T-helper 1 cell treated with Interleukin-12 subunit alpha and Interleukin-12 subunit beta and Interleukin-4 antibody, amounts not matched to agents 30 μg/mL and 1 μg/mL, for 36 hours (primary cell): ENCODE measurements around the gene NR5A2.

ENCODE experiments used
- H3K27ac Mint-ChIP-seq: one replicate; pipeline ENCODE4 v1.8.0; 2021; ENCODE audit warnings: mild to moderate bottlenecking, mixed read lengths
- H3K27me3 Mint-ChIP-seq: one replicate; pipeline ENCODE4 v1.8.0; 2021; ENCODE audit warnings: low read depth, mixed read lengths
- H3K36me3 Mint-ChIP-seq: one replicate; pipeline ENCODE4 v1.8.0; 2021; ENCODE audit warnings: low read depth, mixed read lengths
- H3K4me1 Mint-ChIP-seq: one replicate; pipeline ENCODE4 v1.8.0; 2021; ENCODE audit warnings: low read depth, mixed read lengths
- H3K4me3 Mint-ChIP-seq: one replicate; pipeline ENCODE4 v1.8.0; 2021; ENCODE audit warnings: mild to moderate bottlenecking, moderate library complexity, mixed read lengths
- H3K9me3 Mint-ChIP-seq: one replicate; pipeline ENCODE4 v1.8.0; 2021; ENCODE audit warnings: mixed read lengths

The NR5A2 gene

GRCh38 chr1:200073286-200073637 is 45.8 kb downstream of the NR5A2 start:
- Mint-ChIP-seq H3K27ac (no peak overlapping the region), H3K36me3 (no peaks in the 10 kb centered on the region), H3K4me1 (no peaks in the 10 kb centered on the region), H3K9me3 (no peaks in the 10 kb centered on the region), H3K4me3 (no peak overlapping the region), H3K27me3 (peaks cover 70% of the 10 kb centered on the region)

DNA sequence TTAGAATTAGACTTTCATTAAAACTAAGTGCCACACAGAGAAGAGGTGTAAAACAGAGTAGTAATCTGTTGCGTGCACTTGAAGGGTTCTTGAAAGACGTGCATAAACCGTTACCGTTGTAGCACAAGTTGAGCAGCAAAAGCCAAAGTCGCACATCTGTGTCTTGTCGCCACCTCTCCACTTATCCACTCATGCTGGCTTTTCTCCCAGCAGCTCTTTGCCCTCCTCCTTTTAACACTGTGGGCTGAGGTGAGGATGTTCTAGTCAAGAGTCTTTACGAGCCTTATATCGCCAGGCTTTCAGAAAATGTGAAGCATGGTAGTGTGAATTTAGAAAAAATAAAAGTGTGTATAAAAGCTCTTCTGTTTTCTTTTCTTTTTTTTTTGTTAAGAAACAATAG is 48.0 kb downstream of the NR5A2 start:
- H3K9me3 Mint-ChIP-seq, result no peaks in the 10 kb centered on the region
- no peaks in the 10 kb centered on the region for H3K36me3 Mint-ChIP-seq
- no peak overlapping the region for H3K4me3 Mint-ChIP-seq
- H3K27me3 Mint-ChIP-seq, result peaks cover 62% of the 10 kb centered on the region
- no peaks in the 10 kb centered on the region for H3K4me1 Mint-ChIP-seq
- no peak overlapping the region for H3K27ac Mint-ChIP-seq

DNA sequence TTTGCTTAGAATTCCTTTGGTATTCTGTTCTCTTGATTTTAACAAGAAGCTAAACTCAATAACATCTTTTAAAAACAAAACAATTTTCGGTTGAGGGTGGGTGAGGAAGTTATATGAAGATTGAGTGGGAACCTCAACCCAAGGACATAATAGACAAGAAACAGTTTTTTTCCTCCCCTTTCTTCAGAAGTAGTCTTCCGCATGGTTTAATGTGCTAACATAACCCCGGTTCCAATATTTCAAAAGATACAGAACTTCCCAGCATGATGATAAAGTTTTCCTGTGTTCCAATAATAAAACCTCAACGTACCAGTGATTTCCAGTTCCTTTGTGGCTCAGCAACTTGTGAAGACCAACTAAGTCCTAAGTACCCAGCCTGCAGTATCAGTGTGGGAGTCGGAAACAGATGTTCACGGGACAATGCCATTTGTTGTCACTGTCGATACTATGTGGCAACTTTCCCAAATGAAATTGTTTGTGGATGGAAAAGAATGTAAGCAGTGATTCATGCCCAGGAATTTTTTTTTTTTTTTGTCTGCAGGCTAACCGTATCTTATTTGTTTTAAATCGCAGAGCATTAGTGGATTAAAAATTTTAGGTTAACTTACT is 48.5 kb downstream of the NR5A2 start:
- Mint-ChIP-seq H3K9me3 (no peaks in the 10 kb centered on the region), H3K36me3 (no peaks in the 10 kb centered on the region), H3K4me3 (no peak overlapping the region), H3K27me3 (peaks cover 57% of the 10 kb centered on the region), H3K27ac (no peak overlapping the region), H3K4me1 (no peaks in the 10 kb centered on the region)

DNA sequence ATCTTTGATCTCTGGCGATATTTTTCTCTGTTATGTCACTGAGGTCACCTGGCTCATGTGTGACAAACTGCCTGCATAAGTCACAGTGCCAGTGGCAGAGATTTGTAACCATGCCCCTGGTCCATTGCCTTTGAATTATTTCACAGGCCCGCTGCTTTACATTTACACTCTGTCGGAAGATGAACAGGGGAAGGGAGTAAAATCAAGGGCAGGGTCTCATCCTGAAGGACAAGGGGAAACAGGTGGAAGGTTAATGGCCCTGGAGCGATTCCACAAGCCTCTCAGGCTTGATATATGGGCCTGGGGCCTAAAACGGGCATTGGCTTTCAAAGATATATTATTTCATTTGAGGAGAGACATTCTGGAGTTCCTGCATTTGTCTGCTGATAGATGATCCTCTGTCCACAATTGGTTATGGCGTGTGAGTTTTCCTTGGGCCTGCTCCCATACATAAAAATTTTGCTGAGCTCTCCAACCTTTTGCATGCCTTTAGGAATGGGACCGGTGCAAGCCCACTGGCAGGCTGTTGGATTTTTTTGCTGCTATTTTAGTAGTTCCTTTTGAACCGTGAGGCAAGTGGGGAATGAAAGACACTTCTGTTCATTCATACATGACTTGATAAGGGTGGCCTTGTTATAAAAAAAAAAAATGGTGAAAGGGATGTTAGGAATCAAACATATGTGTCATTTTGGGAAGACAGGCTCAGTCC is 51.9 kb downstream of the NR5A2 start:
- H3K4me1 Mint-ChIP-seq, result no peaks in the 10 kb centered on the region
- H3K36me3 Mint-ChIP-seq, result no peaks in the 10 kb centered on the region
- H3K4me3 Mint-ChIP-seq, result no peak overlapping the region
- peaks cover 50% of the 10 kb centered on the region for H3K27me3 Mint-ChIP-seq
- no peaks in the 10 kb centered on the region for H3K9me3 Mint-ChIP-seq
- H3K27ac Mint-ChIP-seq, result no peak overlapping the region

- Mint-ChIP-seq H3K4me3 (no peak overlapping the region), H3K9me3 (no peaks in the 10 kb centered on the region), H3K4me1 (no peaks in the 10 kb centered on the region), H3K36me3 (no peaks in the 10 kb centered on the region), H3K27ac (no peak overlapping the region), H3K27me3 (peaks cover 50% of the 10 kb centered on the region)
Observed at GRCh38 chr1:200081151-200081968, 53.9 kb downstream of the NR5A2 start.

GRCh38 chr1:200081969-200082245 is 54.4 kb downstream of the NR5A2 start:
- no peak overlapping the region for H3K27ac Mint-ChIP-seq
- no peaks in the 10 kb centered on the region for H3K4me1 Mint-ChIP-seq
- H3K4me3 Mint-ChIP-seq, result no peak overlapping the region
- H3K36me3 Mint-ChIP-seq, result no peaks in the 10 kb centered on the region
- H3K27me3 Mint-ChIP-seq, result peaks cover 47% of the 10 kb centered on the region
- no peaks in the 10 kb centered on the region for H3K9me3 Mint-ChIP-seq

- no peaks in the 10 kb centered on the region for H3K9me3 Mint-ChIP-seq
- no peak overlapping the region for H3K27ac Mint-ChIP-seq
- peaks cover 46% of the 10 kb centered on the region for H3K27me3 Mint-ChIP-seq
Observed at GRCh38 chr1:200082329-200082728, 54.8 kb downstream of the NR5A2 start.

GRCh38 chr1:200090252-200091159 is 63.0 kb downstream of the NR5A2 start:
- H3K4me1 Mint-ChIP-seq, result no peaks in the 10 kb centered on the region
- H3K4me3 Mint-ChIP-seq, result no peak overlapping the region
- H3K27ac Mint-ChIP-seq, result no peak overlapping the region
- no peaks in the 10 kb centered on the region for H3K9me3 Mint-ChIP-seq
- peaks cover 17% of the 10 kb centered on the region for H3K27me3 Mint-ChIP-seq
- H3K36me3 Mint-ChIP-seq, result no peaks in the 10 kb centered on the region

More at GRCh38 chr1:200082329-200082728, 54.8 kb downstream of the NR5A2 start:
- no peaks in the 10 kb centered on the region for H3K4me1 Mint-ChIP-seq
- H3K4me3 Mint-ChIP-seq, result no peak overlapping the region
- H3K36me3 Mint-ChIP-seq, result no peaks in the 10 kb centered on the region

DNA sequence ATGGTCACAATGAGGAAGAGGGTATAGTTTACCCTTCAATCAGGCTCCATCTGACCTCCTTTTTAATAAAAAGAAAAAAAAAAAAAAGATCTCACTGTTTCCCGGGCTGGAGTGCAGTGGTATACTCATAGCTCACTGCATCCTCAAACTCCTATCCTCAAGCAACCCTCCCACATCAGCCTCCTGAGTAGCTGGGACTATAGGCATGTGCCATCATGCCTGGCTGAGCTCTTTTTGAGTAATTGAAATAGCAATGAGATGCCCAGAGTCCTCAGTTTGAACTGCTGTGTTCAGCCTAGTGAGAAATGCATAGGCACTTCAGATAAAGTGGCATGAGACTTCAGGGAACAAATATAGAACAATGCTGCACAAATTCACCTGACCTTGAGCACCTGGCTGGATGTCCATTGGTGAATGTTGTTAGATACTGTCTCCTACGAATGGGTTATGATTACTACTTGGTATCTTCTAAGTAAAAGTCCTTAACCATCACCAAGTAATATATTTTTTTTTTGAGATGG is 67.6 kb downstream of the NR5A2 start:
- H3K27me3 Mint-ChIP-seq, result peaks cover 22% of the 10 kb centered on the region
- no peak overlapping the region for H3K4me3 Mint-ChIP-seq
- no peaks in the 10 kb centered on the region for H3K9me3 Mint-ChIP-seq
- H3K36me3 Mint-ChIP-seq, result no peaks in the 10 kb centered on the region
- H3K4me1 Mint-ChIP-seq, result no peaks in the 10 kb centered on the region
- H3K27ac Mint-ChIP-seq, result no peak overlapping the region

- peaks cover 19% of the 10 kb centered on the region for H3K27me3 Mint-ChIP-seq
- H3K9me3 Mint-ChIP-seq, result no peaks in the 10 kb centered on the region
- H3K4me3 Mint-ChIP-seq, result no peak overlapping the region
- H3K36me3 Mint-ChIP-seq, result no peaks in the 10 kb centered on the region
- H3K4me1 Mint-ChIP-seq, result no peaks in the 10 kb centered on the region
- H3K27ac Mint-ChIP-seq, result no peak overlapping the region
Observed at GRCh38 chr1:200096774-200097173, 69.3 kb downstream of the NR5A2 start.

GRCh38 chr1:200099040-200099439 is 71.5 kb downstream of the NR5A2 start:
- Mint-ChIP-seq H3K9me3 (no peaks in the 10 kb centered on the region), H3K27me3 (peaks cover 26% of the 10 kb centered on the region), H3K4me1 (peaks cover 4% of the 10 kb centered on the region), H3K4me3 (no peak overlapping the region), H3K36me3 (no peaks in the 10 kb centered on the region), H3K27ac (no peak overlapping the region)

DNA sequence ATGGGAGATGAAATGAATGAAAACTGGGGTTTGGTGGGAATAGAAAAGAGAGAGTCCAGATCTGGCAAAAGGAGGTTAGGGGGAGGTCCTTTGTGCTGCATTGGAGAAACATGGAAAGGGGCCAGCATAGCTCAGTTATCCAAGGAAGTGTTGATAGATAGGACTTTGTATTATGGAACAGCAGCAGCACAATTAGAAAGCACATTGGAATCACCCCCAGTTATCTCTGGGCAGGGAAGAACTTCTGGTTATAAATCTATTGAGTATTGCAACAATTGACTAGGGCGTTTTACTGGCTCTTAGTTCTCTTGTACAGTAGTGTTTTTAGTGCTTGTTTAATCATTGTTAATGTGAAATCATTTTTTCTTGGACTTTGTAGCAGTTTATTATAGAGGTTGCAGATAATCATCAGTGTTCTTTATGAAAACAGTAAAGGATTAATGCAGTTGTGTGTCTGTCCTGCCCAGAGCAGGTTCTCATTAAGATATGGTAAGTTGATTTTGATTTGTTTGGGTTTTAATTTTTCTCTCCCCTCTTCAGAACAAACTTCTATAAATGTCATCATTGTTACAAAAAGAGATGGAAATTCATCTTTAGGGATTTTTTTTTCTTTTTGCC is 76.6 kb downstream of the NR5A2 start:
- peaks cover 6% of the 10 kb centered on the region for H3K4me1 Mint-ChIP-seq
- no peaks in the 10 kb centered on the region for H3K9me3 Mint-ChIP-seq
- peaks cover 20% of the 10 kb centered on the region for H3K27me3 Mint-ChIP-seq
- H3K27ac Mint-ChIP-seq, result no peak overlapping the region
- H3K36me3 Mint-ChIP-seq, result no peaks in the 10 kb centered on the region
- H3K4me3 Mint-ChIP-seq, result no peak overlapping the region

DNA sequence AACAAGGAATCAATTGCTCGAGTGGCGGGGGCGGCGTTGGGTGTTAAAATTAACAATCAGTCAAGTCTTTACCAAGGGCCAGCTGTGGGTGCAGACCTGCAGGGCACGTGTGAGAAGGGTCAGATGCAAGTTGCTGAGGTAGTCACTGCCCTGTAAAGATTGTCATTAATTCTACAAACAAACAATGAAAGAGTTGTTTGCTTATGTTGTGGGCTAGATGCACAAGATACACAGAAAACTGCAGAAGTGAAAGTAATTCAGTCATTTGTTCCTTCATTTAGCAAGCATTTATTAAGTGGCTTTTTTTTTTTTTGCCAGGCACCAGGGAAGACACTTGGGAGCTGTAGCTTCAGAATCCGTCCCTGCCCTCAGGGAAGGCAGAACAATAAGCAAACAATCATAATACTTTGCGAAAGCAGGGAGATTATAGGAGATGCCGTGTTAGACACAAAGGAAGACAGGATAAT is 79.5 kb downstream of the NR5A2 start:
- Mint-ChIP-seq H3K9me3 (no peaks in the 10 kb centered on the region), H3K27ac (no peak overlapping the region), H3K4me3 (no peak overlapping the region), H3K36me3 (no peaks in the 10 kb centered on the region), H3K27me3 (peaks cover 32% of the 10 kb centered on the region), H3K4me1 (peaks cover 6% of the 10 kb centered on the region)

DNA sequence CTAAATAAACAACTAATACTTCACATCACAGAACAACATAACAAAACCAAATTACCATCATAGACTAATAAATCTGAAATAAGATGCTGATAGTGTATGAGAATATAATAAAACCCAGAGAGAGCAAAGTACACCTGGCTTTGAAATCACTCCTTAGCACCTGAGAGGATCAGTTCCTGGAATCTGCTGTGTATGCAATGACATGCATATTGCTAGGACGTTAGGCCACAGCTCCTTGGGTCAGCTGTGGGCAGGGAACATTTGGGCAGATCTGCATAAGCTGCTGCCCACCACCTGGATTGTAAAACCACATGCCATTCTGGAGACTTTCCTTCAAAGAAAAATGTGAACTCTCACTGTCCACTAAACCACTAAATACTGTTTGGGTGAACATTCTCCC is 81.1 kb downstream of the NR5A2 start:
- Mint-ChIP-seq H3K9me3 (no peaks in the 10 kb centered on the region), H3K36me3 (no peaks in the 10 kb centered on the region), H3K27ac (no peak overlapping the region), H3K27me3 (peaks cover 42% of the 10 kb centered on the region), H3K4me3 (no peak overlapping the region), H3K4me1 (peaks cover 2% of the 10 kb centered on the region)
